Kidney (tissue), 14 donors: ENCODE measurements around the gene DNAH2. TPM values are rescaled to one million over a fixed set of nuclear protein-coding genes. Genes with fewer than 3 reads are reported as not detected.

Source experiments
- DNase-seq, 5 donors: peaks; one replicate each; pipeline ENCODE4 v3.0.0-alpha.2; 2013 to 2020
- FAIRE-seq: peaks from 2 replicates; lab custom pipeline; 2012; peaks lifted over from hg19 to GRCh38; lab: Jason Lieb, UNC
- H3K27ac ChIP-seq, 2 donors: one replicate each; pipeline ENCODE4 v1.7.0; 2013; ENCODE audit warnings: low read depth in 2 of 2, low read length in 2 of 2, inconsistent platforms in 1 of 2
- H3K27me3 ChIP-seq: one replicate; pipeline ENCODE4 v1.7.1; 2013; ENCODE audit warnings: low read length, inconsistent platforms; ENCODE audit not compliant: control insufficient read depth, insufficient read depth
- H3K36me3 ChIP-seq, 3 donors: one replicate each; pipeline versions ENCODE4 v1.7.0 to v1.7.1; 2013; ENCODE audit warnings: low read length in 3 of 3, control low read depth in 1 of 3, inconsistent platforms in 1 of 3; ENCODE audit not compliant: insufficient read depth in 3 of 3, control insufficient read depth in 2 of 3
- H3K4me1 ChIP-seq, 3 donors: one replicate each; pipeline versions ENCODE4 v1.7.0 to v1.7.1; 2013; ENCODE audit warnings: low read length in 3 of 3, inconsistent platforms in 1 of 3, low read depth in 1 of 3; ENCODE audit not compliant: control insufficient read depth in 2 of 3, insufficient read depth in 2 of 3
- H3K4me3 ChIP-seq, 3 donors: one replicate each; pipeline versions ENCODE4 v1.7.0 to v1.8.1; 2013; ENCODE audit warnings: low read length in 3 of 3, control low read depth in 1 of 3, inconsistent platforms in 1 of 3
- H3K9ac ChIP-seq, 3 donors: one replicate each; pipeline versions ENCODE4 v1.7.0 to v1.7.1; 2013; ENCODE audit warnings: low read length in 3 of 3, control low read depth in 1 of 3, inconsistent platforms in 1 of 3
- H3K9me3 ChIP-seq, 3 donors: one replicate each; pipeline versions ENCODE4 v1.7.0 to v1.7.1; 2013; ENCODE audit warnings: low read length in 3 of 3, control low read depth in 1 of 3, inconsistent platforms in 1 of 3; ENCODE audit not compliant: control insufficient read depth in 2 of 3, insufficient read depth in 1 of 3
- intact Hi-C: fragments of 100-400 bp; cut with DNase I; formaldehyde crosslinking; loops from one replicate; pipeline ENCODE4 v1.11.1; 2022
- polyA plus RNA-seq: library from polyadenylated mRNA; stranded (reverse); fragments of 350-450 nt; fragmentation: Illumina TruSeq; extraction: RNeasy Lipid Tissue Mini Kit (QIAGEN cat#74804); gene quantifications from one replicate; pipeline ENCODE4 v1.2.3, GENCODE V29; 2014; ENCODE audit warnings: low read depth, low replicate concordance; ENCODE audit not compliant: insufficient read depth
- total RNA-seq: library from RNA; stranded (reverse); fragmentation: NEBNext Ultra II Directional; extraction: Animal tissue kit (Norgen Biotek cat#: 25700); gene quantifications from one replicate; pipeline ENCODE4 v1.2.1, GENCODE V29; 2021
- TF ChIP-seq, protein P1 (sequence below): IDR thresholded peaks from 3 replicates; pipeline ENCODE4 v1.5.1; 2012; ENCODE audit warnings: mild to moderate bottlenecking, moderate library complexity, borderline replicate concordance; ENCODE audit not compliant: insufficient read depth; ENCODE audit errors: extremely low read depth
- donor health status: control.
- donor health status: control.
- donor health status: control.
- donor health status: control.
- donor health status: control.
- donor health status: DM: yes; HTN: yes; CAD: no.
- donor health status: Normal renal cell carcinoma (clear cell type).

Gene DNAH2
- total and polyA plus RNA-seq, 2 donors from 2014 or later = 0.17 to 0.66 TPM

DNA sequence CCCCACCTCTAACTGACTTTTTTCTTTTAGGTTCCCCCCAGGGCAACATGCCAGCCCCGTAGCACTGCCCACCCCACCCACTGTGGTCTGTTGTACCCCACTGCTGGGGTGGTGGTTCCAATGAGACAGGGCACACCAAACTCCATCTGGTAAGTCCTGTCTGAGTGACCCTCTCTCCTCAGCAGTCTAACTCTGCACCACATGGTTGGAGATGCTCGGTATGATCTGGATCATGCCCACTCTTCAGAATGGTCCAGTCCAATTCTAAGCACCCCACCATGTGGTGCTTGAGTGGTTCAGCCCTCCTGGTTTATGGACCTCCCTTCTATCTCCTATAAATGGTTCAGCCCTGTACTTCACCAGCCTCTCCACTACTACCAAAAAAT lies 122.3 kb downstream of the DNAH2 start:
- TF ChIP-seq, protein P1, sequence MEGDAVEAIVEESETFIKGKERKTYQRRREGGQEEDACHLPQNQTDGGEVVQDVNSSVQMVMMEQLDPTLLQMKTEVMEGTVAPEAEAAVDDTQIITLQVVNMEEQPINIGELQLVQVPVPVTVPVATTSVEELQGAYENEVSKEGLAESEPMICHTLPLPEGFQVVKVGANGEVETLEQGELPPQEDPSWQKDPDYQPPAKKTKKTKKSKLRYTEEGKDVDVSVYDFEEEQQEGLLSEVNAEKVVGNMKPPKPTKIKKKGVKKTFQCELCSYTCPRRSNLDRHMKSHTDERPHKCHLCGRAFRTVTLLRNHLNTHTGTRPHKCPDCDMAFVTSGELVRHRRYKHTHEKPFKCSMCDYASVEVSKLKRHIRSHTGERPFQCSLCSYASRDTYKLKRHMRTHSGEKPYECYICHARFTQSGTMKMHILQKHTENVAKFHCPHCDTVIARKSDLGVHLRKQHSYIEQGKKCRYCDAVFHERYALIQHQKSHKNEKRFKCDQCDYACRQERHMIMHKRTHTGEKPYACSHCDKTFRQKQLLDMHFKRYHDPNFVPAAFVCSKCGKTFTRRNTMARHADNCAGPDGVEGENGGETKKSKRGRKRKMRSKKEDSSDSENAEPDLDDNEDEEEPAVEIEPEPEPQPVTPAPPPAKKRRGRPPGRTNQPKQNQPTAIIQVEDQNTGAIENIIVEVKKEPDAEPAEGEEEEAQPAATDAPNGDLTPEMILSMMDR = no peak
- intact Hi-C loops = no loop called here
- Histone ChIP-seq H3K4me3 (no peak overlapping the region), H3K9ac (no peak overlapping the region), H3K9me3 (no peaks in the 10 kb centered on the region), H3K27ac (no peak overlapping the region), H3K27me3 (no peaks in the 10 kb centered on the region), H3K4me1 (peaks cover 7 to 36% (median 13%) of the 10 kb centered on the region in 3 donors), H3K36me3 (peaks cover 0 to 6% (median 0%) of the 10 kb centered on the region in 3 donors)
- DNase-seq (peak in 1 of 5 donors; percentile 53), FAIRE-seq (no peak)

- Histone ChIP-seq H3K9ac (no peak overlapping the region), H3K4me3 (no peak overlapping the region), H3K9me3 (no peaks in the 10 kb centered on the region), H3K27ac (peak overlapping the region in 1 of 2 donors; percentile 97), H3K4me1 (peaks cover 7 to 42% (median 18%) of the 10 kb centered on the region in 3 donors), H3K36me3 (peaks cover 0 to 6% (median 0%) of the 10 kb centered on the region in 3 donors), H3K27me3 (no peaks in the 10 kb centered on the region)
- TF ChIP-seq, protein P1 = no peak
- no peak for DNase-seq
- no peak for FAIRE-seq
- intact Hi-C loops = no loop called here
Observed at GRCh38 chr17:7840441-7840840, 122.9 kb downstream of the DNAH2 start.

GRCh38 chr17:7840875-7841274 lies 123.3 kb downstream of the DNAH2 start:
- TF ChIP-seq, protein P1 = no peak
- intact Hi-C loops = no loop called here
- Histone ChIP-seq H3K4me1 (peaks cover 7 to 45% (median 21%) of the 10 kb centered on the region in 3 donors), H3K27ac (peak overlapping the region; percentile 97 to 99), H3K9ac (peak overlapping the region; percentile 21 to 99 (median 74)), H3K36me3 (peaks cover 0 to 6% (median 0%) of the 10 kb centered on the region in 3 donors), H3K27me3 (no peaks in the 10 kb centered on the region), H3K4me3 (peak overlapping the region; percentile 63 to 94 (median 75)), H3K9me3 (no peaks in the 10 kb centered on the region)
- DNase-seq (no peak), FAIRE-seq (no peak)
